ENCODE data around the gene KATNB1.
A peak's percentile ranks its signal among the peaks of the same experiment; 100 is the strongest.

Gene KATNB1

GRCh38 chr16:57735755-57736418, at the start of gene KATNB1:
TSS of gene KATNB1 (plus strand) at chr16:57735770. CDS start at chr16:57737244, 1,474 bp downstream.
- intact Hi-C loops (cut with micrococcal nuclease), result loop anchor here (5.0 to 10.0 kb wide), 3 partner anchors 159 to 389 kb away; partner anchors contain the start of genes CFAP20, USB1 and ZNF319
- Mint-ChIP-seq H3K27me3 (no peaks in the 10 kb centered on the region), H3K4me3 (peak within 1 kb of the TSS; percentile 99), H3K36me3 (ENCODE audit: low read depth) (peaks cover 22% of the 10 kb centered on the region), H3K9me3 (no peaks in the 10 kb centered on the region), H3K4me1 (ENCODE audit: low read depth) (peaks cover 40% of the 10 kb centered on the region), H3K27ac (peak within 1 kb of the TSS; percentile 97)

GRCh38 chr16:57686577-57686976, 49.0 kb upstream of the KATNB1 start:
- Mint-ChIP-seq H3K36me3 (ENCODE audit: low read depth) (no peaks in the 10 kb centered on the region), H3K27me3 (peaks cover 16% of the 10 kb centered on the region), H3K9me3 (no peaks in the 10 kb centered on the region), H3K4me1 (ENCODE audit: low read depth) (peaks cover 53% of the 10 kb centered on the region), H3K4me3 (no peak overlapping the region), H3K27ac (no peak overlapping the region)
- intact Hi-C loops (cut with micrococcal nuclease), result no loop called here

GRCh38 chr16:57687363-57687929, 48.1 kb upstream of the KATNB1 start:
- Mint-ChIP-seq H3K4me3 (no peak overlapping the region), H3K36me3 (ENCODE audit: low read depth) (no peaks in the 10 kb centered on the region), H3K9me3 (no peaks in the 10 kb centered on the region), H3K4me1 (ENCODE audit: low read depth) (peaks cover 53% of the 10 kb centered on the region), H3K27me3 (peaks cover 16% of the 10 kb centered on the region), H3K27ac (no peak overlapping the region)
- intact Hi-C loops (cut with micrococcal nuclease), result no loop called here

- no peak overlapping the region for H3K27ac Mint-ChIP-seq
Measured at GRCh38 chr16:57688487-57688986, 47.0 kb upstream of the KATNB1 start.

GRCh38 chr16:57688987-57689761, 46.4 kb upstream of the KATNB1 start:
- intact Hi-C loops (cut with micrococcal nuclease), result no loop called here
- no peaks in the 10 kb centered on the region for H3K36me3 Mint-ChIP-seq (ENCODE audit: low read depth)
- peaks cover 49% of the 10 kb centered on the region for H3K4me1 Mint-ChIP-seq (ENCODE audit: low read depth)
- no peaks in the 10 kb centered on the region for H3K9me3 Mint-ChIP-seq
- H3K27ac Mint-ChIP-seq, result no peak overlapping the region
- no peak overlapping the region for H3K4me3 Mint-ChIP-seq
- peaks cover 14% of the 10 kb centered on the region for H3K27me3 Mint-ChIP-seq

More at GRCh38 chr16:57688487-57688986, 47.0 kb upstream of the KATNB1 start:
- no peaks in the 10 kb centered on the region for H3K9me3 Mint-ChIP-seq
- peaks cover 53% of the 10 kb centered on the region for H3K4me1 Mint-ChIP-seq (ENCODE audit: low read depth)
- intact Hi-C loops (cut with micrococcal nuclease), result no loop called here
- no peaks in the 10 kb centered on the region for H3K36me3 Mint-ChIP-seq (ENCODE audit: low read depth)
- H3K4me3 Mint-ChIP-seq, result no peak overlapping the region
- H3K27me3 Mint-ChIP-seq, result peaks cover 14% of the 10 kb centered on the region

GRCh38 chr16:57689762-57690558, 45.6 kb upstream of the KATNB1 start:
- no peak overlapping the region for H3K27ac Mint-ChIP-seq
- no peaks in the 10 kb centered on the region for H3K9me3 Mint-ChIP-seq
- H3K4me1 Mint-ChIP-seq (ENCODE audit: low read depth), result peaks cover 46% of the 10 kb centered on the region
- H3K27me3 Mint-ChIP-seq, result peaks cover 14% of the 10 kb centered on the region
- H3K36me3 Mint-ChIP-seq (ENCODE audit: low read depth), result no peaks in the 10 kb centered on the region
- no peak overlapping the region for H3K4me3 Mint-ChIP-seq
- intact Hi-C loops (cut with micrococcal nuclease), result no loop called here

- intact Hi-C loops (cut with micrococcal nuclease), result no loop called here
- Mint-ChIP-seq H3K4me1 (ENCODE audit: low read depth) (peaks cover 54% of the 10 kb centered on the region), H3K4me3 (no peak overlapping the region), H3K9me3 (no peaks in the 10 kb centered on the region), H3K27ac (no peak overlapping the region), H3K36me3 (ENCODE audit: low read depth) (no peaks in the 10 kb centered on the region), H3K27me3 (peaks cover 14% of the 10 kb centered on the region)
Measured at GRCh38 chr16:57690782-57691471, 44.6 kb upstream of the KATNB1 start.

GRCh38 chr16:57692636-57693035, 42.9 kb upstream of the KATNB1 start:
- no peak overlapping the region for H3K27ac Mint-ChIP-seq
- intact Hi-C loops (cut with micrococcal nuclease), result no loop called here
- no peak overlapping the region for H3K4me3 Mint-ChIP-seq
- H3K36me3 Mint-ChIP-seq (ENCODE audit: low read depth), result no peaks in the 10 kb centered on the region
- H3K27me3 Mint-ChIP-seq, result peaks cover 10% of the 10 kb centered on the region
- peaks cover 49% of the 10 kb centered on the region for H3K4me1 Mint-ChIP-seq (ENCODE audit: low read depth)
- H3K9me3 Mint-ChIP-seq, result no peaks in the 10 kb centered on the region

GRCh38 chr16:57693550-57693949, 42.0 kb upstream of the KATNB1 start:
- Mint-ChIP-seq H3K4me3 (no peak overlapping the region), H3K27ac (no peak overlapping the region), H3K9me3 (no peaks in the 10 kb centered on the region), H3K36me3 (ENCODE audit: low read depth) (no peaks in the 10 kb centered on the region), H3K27me3 (peaks cover 9% of the 10 kb centered on the region), H3K4me1 (ENCODE audit: low read depth) (peaks cover 39% of the 10 kb centered on the region)
- intact Hi-C loops (cut with micrococcal nuclease), result no loop called here

- Mint-ChIP-seq H3K4me1 (ENCODE audit: low read depth) (peaks cover 34% of the 10 kb centered on the region), H3K9me3 (no peaks in the 10 kb centered on the region), H3K27me3 (peaks cover 7% of the 10 kb centered on the region), H3K4me3 (peak overlapping the region; percentile 86), H3K36me3 (ENCODE audit: low read depth) (no peaks in the 10 kb centered on the region), H3K27ac (peak overlapping the region; percentile 88)
- intact Hi-C loops (cut with micrococcal nuclease), result no loop called here
Measured at GRCh38 chr16:57694231-57694724, 41.3 kb upstream of the KATNB1 start.

- peaks cover 26% of the 10 kb centered on the region for H3K4me1 Mint-ChIP-seq (ENCODE audit: low read depth)
- no peaks in the 10 kb centered on the region for H3K36me3 Mint-ChIP-seq (ENCODE audit: low read depth)
- peak within 1 kb of the TSS; percentile 88 for H3K27ac Mint-ChIP-seq
- peaks cover 2% of the 10 kb centered on the region for H3K27me3 Mint-ChIP-seq
- intact Hi-C loops (cut with micrococcal nuclease), result no loop called here
- H3K9me3 Mint-ChIP-seq, result no peaks in the 10 kb centered on the region
- peak within 1 kb of the TSS; percentile 86 for H3K4me3 Mint-ChIP-seq
Measured at GRCh38 chr16:57694725-57695679, 40.6 kb upstream of the KATNB1 start, which contains the start of gene DRC7. TSS of gene DRC7 (plus strand) at chr16:57694806. CDS start at chr16:57697950, 3,144 bp downstream.

- Mint-ChIP-seq H3K4me1 (ENCODE audit: low read depth) (peaks cover 20% of the 10 kb centered on the region), H3K9me3 (no peaks in the 10 kb centered on the region), H3K36me3 (ENCODE audit: low read depth) (no peaks in the 10 kb centered on the region), H3K27ac (peak overlapping the region; percentile 88), H3K4me3 (no peak overlapping the region), H3K27me3 (peaks cover 2% of the 10 kb centered on the region)
- intact Hi-C loops (cut with micrococcal nuclease), result no loop called here
Measured at GRCh38 chr16:57695680-57696069, 39.9 kb upstream of the KATNB1 start.
